CD8-positive, alpha-beta memory T cell (primary cell): ENCODE measurements around the gene TRMT5. TPM values are rescaled to one million over a fixed set of nuclear protein-coding genes. Genes with fewer than 3 reads are reported as not detected.

Experiments used
- CTCF ChIA-PET: fragments of 350-600 bp; sonication (Branson Sonifier 250); formaldehyde crosslinking; loops from one replicate; lab custom pipeline; 2021; ENCODE audit warnings: antibody characterized with exemption; lab: Charles Lee
- POLR2A ChIA-PET: fragments of 350-600 bp; sonication (Branson Sonifier 250); formaldehyde crosslinking; loops from one replicate; lab custom pipeline; 2021; ENCODE audit warnings: antibody characterized with exemption; lab: Charles Lee
- DNase-seq, 5 donors: peaks; one replicate each; pipeline versions ENCODE4 v3.0.0 to v3.0.0-alpha.2; 2020 to 2022; ENCODE audit warnings: mixed read lengths in 1 of 5
- H3K27ac ChIP-seq: one replicate; pipeline ENCODE4 v1.7.0; 2013; ENCODE audit warnings: low read depth, mild to moderate bottlenecking, low read length, moderate library complexity
- H3K27me3 ChIP-seq: 2 replicates; pipeline ENCODE4 v1.7.0; 2013; ENCODE audit warnings: low read length, mild to moderate bottlenecking; ENCODE audit not compliant: insufficient read depth, poor library complexity, severe bottlenecking
- H3K36me3 ChIP-seq: 2 replicates; pipeline ENCODE4 v1.7.0; 2013; ENCODE audit warnings: mild to moderate bottlenecking, low read length, moderate library complexity; ENCODE audit not compliant: insufficient read depth
- H3K4me1 ChIP-seq: 2 replicates; pipeline ENCODE4 v1.7.0; 2013; ENCODE audit warnings: mild to moderate bottlenecking, low read length, moderate library complexity; ENCODE audit not compliant: insufficient read depth
- H3K4me3 ChIP-seq: 2 replicates; pipeline ENCODE4 v1.7.0; 2013; ENCODE audit warnings: mild to moderate bottlenecking, low read length
- H3K9me3 ChIP-seq: 2 replicates; pipeline ENCODE4 v1.7.0; 2013; ENCODE audit warnings: mild to moderate bottlenecking, low read length
- H3K27ac Mint-ChIP-seq, 8 donors: one replicate each; pipeline ENCODE4 v1.8.0; 2020 to 2021; ENCODE audit warnings: mixed read lengths in 8 of 8, mild to moderate bottlenecking in 6 of 8, inconsistent platforms in 3 of 8, moderate library complexity in 3 of 8
- H3K27me3 Mint-ChIP-seq, 2 donors: one replicate each; pipeline ENCODE4 v1.8.0; 2020 to 2021; ENCODE audit warnings: mixed read lengths in 2 of 2, mild to moderate bottlenecking in 1 of 2, moderate library complexity in 1 of 2
- H3K36me3 Mint-ChIP-seq, 3 donors: one replicate each; pipeline ENCODE4 v1.8.0; 2020 to 2021; ENCODE audit warnings: mixed read lengths in 3 of 3, inconsistent platforms in 1 of 3, mild to moderate bottlenecking in 1 of 3
- H3K4me1 Mint-ChIP-seq, 3 donors: one replicate each; pipeline ENCODE4 v1.8.0; 2020 to 2021; ENCODE audit warnings: mixed read lengths in 3 of 3, inconsistent platforms in 1 of 3, mild to moderate bottlenecking in 1 of 3
- H3K4me3 Mint-ChIP-seq, 7 donors: one replicate each; pipeline ENCODE4 v1.8.0; 2020 to 2021; ENCODE audit warnings: mixed read lengths in 7 of 7, mild to moderate bottlenecking in 6 of 7, moderate library complexity in 4 of 7, inconsistent platforms in 2 of 7
- H3K9me3 Mint-ChIP-seq, 5 donors: one replicate each; pipeline ENCODE4 v1.8.0; 2020 to 2022; ENCODE audit warnings: mixed read lengths in 5 of 5, mild to moderate bottlenecking in 3 of 5, moderate library complexity in 2 of 5, inconsistent platforms in 1 of 5
- polyA plus RNA-seq: library from polyadenylated mRNA; unstranded; fragments of 300-500 nt; fragmentation: Illumina TruSeq; gene quantifications from one replicate; pipeline ENCODE4 v1.2.3, GENCODE V29; 2021
- total RNA-seq, 2 experiments: library from RNA; stranded (reverse); gene quantifications; one replicate each; pipeline ENCODE4 v1.2.3, GENCODE V29; 2021

Gene TRMT5, protein sequence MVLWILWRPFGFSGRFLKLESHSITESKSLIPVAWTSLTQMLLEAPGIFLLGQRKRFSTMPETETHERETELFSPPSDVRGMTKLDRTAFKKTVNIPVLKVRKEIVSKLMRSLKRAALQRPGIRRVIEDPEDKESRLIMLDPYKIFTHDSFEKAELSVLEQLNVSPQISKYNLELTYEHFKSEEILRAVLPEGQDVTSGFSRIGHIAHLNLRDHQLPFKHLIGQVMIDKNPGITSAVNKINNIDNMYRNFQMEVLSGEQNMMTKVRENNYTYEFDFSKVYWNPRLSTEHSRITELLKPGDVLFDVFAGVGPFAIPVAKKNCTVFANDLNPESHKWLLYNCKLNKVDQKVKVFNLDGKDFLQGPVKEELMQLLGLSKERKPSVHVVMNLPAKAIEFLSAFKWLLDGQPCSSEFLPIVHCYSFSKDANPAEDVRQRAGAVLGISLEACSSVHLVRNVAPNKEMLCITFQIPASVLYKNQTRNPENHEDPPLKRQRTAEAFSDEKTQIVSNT
- 10 to 100 TPM; 18.1 to 19.1 TPM for total RNA-seq
- polyA plus RNA-seq, result 4.5 TPM

DNA sequence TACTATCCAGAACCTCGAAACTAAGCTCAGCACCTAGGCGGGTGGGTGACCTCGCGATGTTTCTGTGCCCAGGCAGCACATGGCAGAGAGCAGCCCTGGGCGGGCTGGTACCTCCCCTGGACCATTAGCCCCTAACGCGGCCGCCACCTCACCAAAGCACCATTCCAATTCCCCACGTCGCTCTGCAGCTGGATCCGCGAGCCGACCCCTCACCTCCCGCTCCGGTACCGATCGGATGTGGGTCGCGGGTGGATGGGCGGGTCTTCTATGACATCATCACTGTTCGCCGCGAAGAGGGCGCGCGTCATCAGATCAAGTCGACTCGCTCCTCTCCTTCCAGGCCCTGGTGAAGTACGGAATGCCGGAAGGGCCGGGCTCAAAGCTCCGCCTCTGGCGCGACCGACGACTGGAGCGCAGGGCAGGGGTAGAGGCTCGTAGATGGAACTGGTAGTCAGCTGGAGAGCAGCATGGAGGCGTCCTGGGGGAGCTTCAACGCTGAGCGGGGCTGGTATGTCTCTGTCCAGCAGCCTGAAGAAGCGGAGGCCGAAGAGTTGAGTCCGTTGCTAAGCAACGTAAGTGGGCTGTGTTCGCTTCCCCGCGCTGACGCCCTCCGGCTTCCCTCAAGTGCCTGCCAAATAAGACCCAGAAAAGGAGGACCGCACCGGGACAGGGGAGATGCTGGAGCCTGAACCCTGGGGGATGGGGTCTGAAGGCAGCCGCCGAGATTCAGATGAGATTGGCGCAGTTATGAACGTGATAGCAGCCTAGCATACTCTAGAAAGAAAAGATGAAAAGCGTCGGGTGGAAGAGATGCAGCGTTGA, at the start of gene TRMT5, which contains the start of gene SLC38A6:
Gene TRMT5, minus strand, starts transcription at position 269 of the 822 bp plus-strand sequence. Its CDS starts 106 bp downstream, at position 163.
Gene SLC38A6, plus strand, starts transcription at position 435 of the 822 bp plus-strand sequence. Its CDS starts 33 bp downstream, at position 468.
- Histone ChIP-seq H3K4me1 (peaks cover 19% of the 10 kb centered on the region), H3K9me3 (no peaks in the 10 kb centered on the region), H3K36me3 (no peaks in the 10 kb centered on the region), H3K4me3 (peak within 1 kb of the TSS; percentile 93), H3K27ac (peak within 1 kb of the TSS; percentile 94), H3K27me3 (no peaks in the 10 kb centered on the region)
- Mint-ChIP-seq H3K4me3 (no peak within 1 kb of the TSS), H3K27ac (no peak within 1 kb of the TSS), H3K27me3 (no peaks in the 10 kb centered on the region), H3K4me1 (peaks cover 18 to 32% (median 31%) of the 10 kb centered on the region in 3 donors), H3K36me3 (peaks cover 4 to 12% (median 12%) of the 10 kb centered on the region in 3 donors), H3K9me3 (no peaks in the 10 kb centered on the region)
- ChIA-PET CTCF (interaction anchor here (1.2 kb wide), 1 partner anchor 356 kb away, joined by 4 read pairs; no protein-coding TSS in a partner anchor), POLR2A (interaction anchor here (1.1 kb wide), 2 partner anchors 227 to 732 kb away, joined by 3 read pairs; partner anchors contain the start of gene PPM1A)
- peak; percentile 81 to 95 (median 92) for DNase-seq

DNA sequence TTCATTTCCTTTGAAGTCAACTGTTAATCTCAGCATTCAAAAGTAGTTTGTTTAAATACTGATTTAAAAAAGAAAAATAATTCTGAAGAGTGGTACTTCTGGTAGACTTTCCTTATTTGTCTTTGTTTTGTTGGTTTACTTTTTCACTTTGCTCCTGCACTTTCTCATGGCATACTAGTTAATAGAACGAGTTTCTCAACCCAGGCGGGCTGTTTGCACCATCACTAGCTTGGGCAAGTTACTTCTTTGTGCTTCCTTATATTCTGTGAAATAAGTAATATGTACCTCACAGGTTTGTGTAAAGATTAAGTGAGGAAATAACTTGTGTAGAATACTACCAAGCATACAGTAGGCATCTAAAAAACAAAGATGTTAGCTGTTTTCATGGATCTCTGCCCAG, 45.6 kb upstream of the TRMT5 start:
- DNase-seq, result no peak
- Histone ChIP-seq H3K27ac (no peak overlapping the region), H3K4me1 (no peaks in the 10 kb centered on the region), H3K27me3 (no peaks in the 10 kb centered on the region), H3K4me3 (no peak overlapping the region), H3K36me3 (no peaks in the 10 kb centered on the region), H3K9me3 (no peaks in the 10 kb centered on the region)
- Mint-ChIP-seq H3K27ac (peak overlapping the region in 1 of 8 donors; percentile 0), H3K4me1 (no peaks in the 10 kb centered on the region), H3K27me3 (no peaks in the 10 kb centered on the region), H3K36me3 (peaks cover 0 to 2% (median 2%) of the 10 kb centered on the region in 3 donors), H3K4me3 (no peak overlapping the region), H3K9me3 (no peaks in the 10 kb centered on the region)
- ChIA-PET CTCF (interaction anchor here (1.2 to 6.7 kb wide), 2 partner anchors 367 to 401 kb away, joined by 3 to 46 read pairs; no protein-coding TSS in a partner anchor), POLR2A (no interaction called here)

DNA sequence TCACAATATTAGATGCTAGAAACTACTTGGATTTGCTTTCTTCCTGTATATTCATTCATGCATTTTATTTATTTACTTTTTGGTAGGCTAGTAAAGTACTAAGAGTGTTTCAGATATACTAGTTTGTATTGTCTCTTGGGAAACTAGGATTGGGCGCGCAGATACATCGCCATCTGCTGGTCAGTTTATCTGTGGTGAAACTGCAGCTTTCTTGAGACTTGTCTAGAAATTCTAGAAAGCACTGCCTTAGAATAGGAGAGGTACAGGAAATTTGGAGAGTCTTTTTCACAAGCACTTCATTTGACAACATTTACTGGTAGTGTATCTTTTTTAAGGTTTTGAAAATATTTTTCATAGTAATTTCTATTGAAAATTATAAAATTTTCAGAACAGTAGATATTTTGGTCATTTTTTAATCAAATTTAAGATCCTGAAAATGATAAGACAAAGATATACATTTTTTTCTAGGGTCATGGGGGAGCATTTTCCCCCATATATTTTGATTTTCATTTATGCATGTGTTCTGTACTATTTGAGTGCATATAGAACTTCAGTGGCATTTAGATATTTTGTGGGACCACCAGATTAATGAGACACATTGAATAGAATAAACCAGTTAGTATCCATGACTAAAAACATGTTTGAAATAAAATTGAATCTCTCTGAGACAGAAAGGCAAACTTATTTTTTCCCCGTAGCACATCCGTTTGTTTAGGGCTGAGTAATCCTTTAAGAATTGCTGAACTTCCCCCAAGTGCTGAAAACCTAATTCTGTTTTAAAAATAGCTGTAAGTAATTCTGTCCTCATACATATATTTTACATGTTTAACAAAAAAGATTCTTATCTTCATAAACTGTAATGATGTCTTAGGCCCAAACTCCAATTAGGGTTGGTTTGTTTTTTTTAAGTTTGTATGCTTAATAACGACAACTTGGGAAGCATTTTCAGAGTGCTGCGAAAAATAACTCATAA, 44.7 kb upstream of the TRMT5 start:
- H3K27ac ChIP-seq, result no peak overlapping the region
- no peaks in the 10 kb centered on the region for H3K27me3 Mint-ChIP-seq
- no peaks in the 10 kb centered on the region for H3K9me3 Mint-ChIP-seq
- H3K36me3 ChIP-seq, result no peaks in the 10 kb centered on the region
- POLR2A ChIA-PET, result no interaction called here
- no peak overlapping the region for H3K4me3 Mint-ChIP-seq
- H3K4me1 Mint-ChIP-seq, result no peaks in the 10 kb centered on the region
- H3K27ac Mint-ChIP-seq, result no peak overlapping the region
- CTCF ChIA-PET, result interaction anchor here (0.8 to 6.7 kb wide), 3 partner anchors 27 to 400 kb away, joined by 3 to 46 read pairs (median 3); no protein-coding TSS in a partner anchor
- no peak overlapping the region for H3K4me3 ChIP-seq
- H3K4me1 ChIP-seq, result no peaks in the 10 kb centered on the region
- H3K27me3 ChIP-seq, result no peaks in the 10 kb centered on the region
- H3K36me3 Mint-ChIP-seq, result peaks cover 0 to 2% (median 0%) of the 10 kb centered on the region in 3 donors
- peak; percentile 3 to 59 (median 36) for DNase-seq
- H3K9me3 ChIP-seq, result no peaks in the 10 kb centered on the region

DNA sequence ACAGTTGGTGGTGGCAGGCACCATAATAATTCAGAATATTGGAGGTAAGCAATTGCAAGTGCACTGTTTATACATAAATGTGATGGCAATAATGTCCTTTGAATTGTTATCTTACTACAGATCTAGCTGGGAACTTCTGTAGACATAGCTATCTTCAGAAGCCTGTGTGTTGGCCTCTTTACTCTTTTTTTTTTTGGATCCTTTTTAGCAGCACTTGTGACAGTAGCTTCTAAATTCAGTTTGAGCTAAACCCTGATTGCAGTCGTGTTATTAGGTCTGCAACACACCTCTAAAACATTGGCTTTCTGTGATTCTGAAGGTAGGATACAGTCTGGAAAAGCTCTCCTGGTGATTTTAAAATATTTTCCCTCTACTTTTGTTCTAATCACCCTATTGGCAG, 38.7 kb upstream of the TRMT5 start:
- peak overlapping the region in 1 of 8 donors; percentile 32 for H3K27ac Mint-ChIP-seq
- no peak for DNase-seq
- H3K4me1 ChIP-seq, result no peaks in the 10 kb centered on the region
- H3K4me3 ChIP-seq, result no peak overlapping the region
- no peaks in the 10 kb centered on the region for H3K4me1 Mint-ChIP-seq
- no peak overlapping the region for H3K27ac ChIP-seq
- H3K27me3 ChIP-seq, result no peaks in the 10 kb centered on the region
- H3K9me3 Mint-ChIP-seq, result no peaks in the 10 kb centered on the region
- ChIA-PET CTCF (interaction anchor here (1.0 kb wide), 1 partner anchor 395 kb away, joined by 3 read pairs; no protein-coding TSS in a partner anchor), POLR2A (no interaction called here)
- no peaks in the 10 kb centered on the region for H3K27me3 Mint-ChIP-seq
- no peak overlapping the region for H3K4me3 Mint-ChIP-seq
- no peaks in the 10 kb centered on the region for H3K36me3 Mint-ChIP-seq
- H3K36me3 ChIP-seq, result no peaks in the 10 kb centered on the region
- no peaks in the 10 kb centered on the region for H3K9me3 ChIP-seq

DNA sequence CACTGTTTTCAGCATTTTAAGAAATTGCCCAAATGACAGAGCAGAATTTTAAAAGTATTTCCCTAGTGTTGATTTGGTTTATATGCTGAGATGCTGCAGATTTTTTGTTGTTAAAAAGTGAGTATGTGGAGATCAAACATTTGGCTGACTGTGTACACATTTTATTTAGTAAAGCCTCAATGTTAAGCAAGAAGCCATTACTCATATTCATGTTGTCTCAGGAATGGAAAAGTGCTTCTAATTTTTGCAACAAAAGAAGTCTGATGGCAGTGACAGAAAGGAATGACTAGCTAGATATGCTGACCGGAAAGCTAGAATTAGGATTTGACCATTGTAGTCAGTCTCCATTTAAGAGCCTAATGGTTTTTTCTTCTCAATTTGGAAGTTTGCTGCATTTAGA, 22.7 kb upstream of the TRMT5 start:
- no peaks in the 10 kb centered on the region for H3K4me1 ChIP-seq
- no peak overlapping the region for H3K4me3 ChIP-seq
- no peak for DNase-seq
- no peaks in the 10 kb centered on the region for H3K27me3 ChIP-seq
- Mint-ChIP-seq H3K27me3 (no peaks in the 10 kb centered on the region), H3K4me1 (no peaks in the 10 kb centered on the region), H3K36me3 (peaks cover 12 to 34% (median 15%) of the 10 kb centered on the region in 3 donors), H3K4me3 (no peak overlapping the region), H3K27ac (no peak overlapping the region), H3K9me3 (peaks cover 0 to 10% (median 5%) of the 10 kb centered on the region in 5 donors)
- CTCF ChIA-PET, result no interaction called here
- H3K36me3 ChIP-seq, result no peaks in the 10 kb centered on the region
- no peaks in the 10 kb centered on the region for H3K9me3 ChIP-seq
- H3K27ac ChIP-seq, result no peak overlapping the region
- POLR2A ChIA-PET, result no interaction called here

DNA sequence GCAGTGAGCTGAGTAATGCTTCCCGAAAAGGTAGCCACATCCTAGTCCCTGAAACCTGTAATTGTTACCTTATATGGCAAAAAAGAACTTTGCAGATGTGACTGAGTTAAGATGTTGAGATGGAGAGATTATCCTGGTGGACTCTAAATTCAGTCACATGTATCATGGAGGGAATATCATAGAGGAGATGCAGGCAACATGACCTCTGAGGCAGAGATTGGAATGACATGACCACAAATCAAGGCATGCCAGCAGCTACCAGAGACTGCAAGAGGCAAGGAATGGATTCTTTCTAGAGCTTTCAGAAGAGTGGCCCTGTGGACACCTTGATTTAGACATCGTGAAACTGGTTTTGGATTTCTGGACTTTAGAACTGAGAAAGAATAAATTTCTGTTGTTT, 18.7 kb upstream of the TRMT5 start:
- Mint-ChIP-seq H3K27me3 (no peaks in the 10 kb centered on the region), H3K4me1 (no peaks in the 10 kb centered on the region), H3K4me3 (no peak overlapping the region), H3K27ac (no peak overlapping the region), H3K36me3 (peaks cover 17 to 48% (median 31%) of the 10 kb centered on the region in 3 donors), H3K9me3 (peaks cover 0 to 7% (median 1%) of the 10 kb centered on the region in 5 donors)
- Histone ChIP-seq H3K4me3 (no peak overlapping the region), H3K27me3 (no peaks in the 10 kb centered on the region), H3K27ac (no peak overlapping the region), H3K4me1 (no peaks in the 10 kb centered on the region), H3K9me3 (no peaks in the 10 kb centered on the region), H3K36me3 (no peaks in the 10 kb centered on the region)
- POLR2A ChIA-PET, result no interaction called here
- CTCF ChIA-PET, result no interaction called here
- DNase-seq, result no peak

DNA sequence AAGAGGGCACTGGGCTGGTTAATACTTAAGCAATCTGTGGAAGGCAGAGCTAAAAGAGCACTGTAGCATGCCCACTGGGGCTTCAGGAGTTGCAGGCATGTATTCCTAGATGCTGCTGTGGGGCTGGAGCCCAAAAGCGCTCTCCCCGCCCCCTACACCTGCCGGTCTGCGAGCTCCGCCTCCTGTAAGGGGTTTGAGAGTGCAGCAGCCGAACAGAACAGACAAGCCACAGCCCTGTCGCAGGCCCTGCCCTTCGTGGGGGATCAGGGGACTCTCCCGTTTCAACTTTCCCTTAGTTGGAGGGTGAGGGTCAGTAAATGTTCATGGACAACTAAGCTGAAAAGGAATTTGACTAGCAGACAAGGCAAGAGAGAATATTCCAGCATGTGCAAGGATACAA, 17.7 kb upstream of the TRMT5 start:
- DNase-seq, result no peak
- H3K4me3 Mint-ChIP-seq, result no peak overlapping the region
- ChIA-PET POLR2A (no interaction called here), CTCF (interaction anchor here (1.5 kb wide), 1 partner anchor 27 kb away, joined by 3 read pairs; no protein-coding TSS in a partner anchor)
- Histone ChIP-seq H3K9me3 (no peaks in the 10 kb centered on the region), H3K36me3 (no peaks in the 10 kb centered on the region), H3K27me3 (no peaks in the 10 kb centered on the region), H3K4me1 (no peaks in the 10 kb centered on the region), H3K4me3 (no peak overlapping the region), H3K27ac (no peak overlapping the region)
- peaks cover 14 to 40% (median 30%) of the 10 kb centered on the region in 3 donors for H3K36me3 Mint-ChIP-seq
- H3K4me1 Mint-ChIP-seq, result no peaks in the 10 kb centered on the region
- H3K27me3 Mint-ChIP-seq, result no peaks in the 10 kb centered on the region
- peaks cover 0 to 4% (median 0%) of the 10 kb centered on the region in 5 donors for H3K9me3 Mint-ChIP-seq
- peak overlapping the region in 1 of 8 donors; percentile 85 for H3K27ac Mint-ChIP-seq
